Measurements from ENCODE around the gene RGS7.

- TF ChIP-seq POLR2A (IDR thresholded peaks at IDR 0.05) (no peak), CTCF (IDR thresholded peaks at IDR 0.05) (no peak)
These were observed 556.7 kb downstream of the RGS7 start for GRCh38 chr1:240800291-240800690.

Measured in right lobe of liver (tissue), 4 donors.